ENCODE data around the gene DENND5B. TPM values are rescaled to one million over a fixed set of nuclear protein-coding genes. Genes with fewer than 3 reads are reported as not detected.

Gene DENND5B
- total and polyA plus RNA-seq, 2 of the 4 experiments (the other 2 are of a cell fraction), result 5.5 to 13.4 TPM

DNA sequence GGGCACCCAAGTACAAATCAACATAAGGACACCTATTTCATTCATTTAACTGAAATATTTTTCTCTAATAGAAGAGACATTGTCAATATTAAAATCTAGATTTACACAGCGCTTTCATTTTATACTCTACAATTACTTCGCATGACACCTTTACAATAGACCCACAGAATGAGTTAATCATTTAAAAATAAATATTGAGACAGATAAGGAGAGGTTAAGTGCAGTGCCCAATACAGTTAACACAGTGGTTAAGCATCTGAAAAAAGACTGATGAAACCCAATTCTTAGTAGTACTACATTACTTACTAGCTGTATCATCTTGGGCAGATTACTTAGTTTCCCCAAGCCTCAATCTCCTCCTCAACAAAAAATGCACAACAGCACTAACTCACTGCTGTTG lies 116.2 kb downstream of the DENND5B start:
- H3K23ac ChIP-seq (ENCODE audit: low read depth, low read length), result no peak overlapping the region
- H2BK15ac ChIP-seq (ENCODE audit: low read depth, low read length), result no peak overlapping the region
- no peak overlapping the region for H4K8ac ChIP-seq (ENCODE audit: low read depth in 2 of 2, low read length in 2 of 2)
- no peaks in the 10 kb centered on the region for H3K9me3 ChIP-seq (ENCODE audit: control insufficient read depth, insufficient read depth, low read length)
- no peak overlapping the region for H4K5ac ChIP-seq (ENCODE audit: low read depth, low read length)
- dilution Hi-C loops (cut with HindIII; ENCODE audit: low sequenced_read_pairs, unreplicated experiment), result no loop called here
- no peak overlapping the region for H2BK20ac ChIP-seq (ENCODE audit: low read depth, low read length)
- POLR2A ChIA-PET (ENCODE audit: unreplicated experiment), result no interaction called here
- TF ChIP-seq CEBPB (IDR thresholded peaks at IDR 0.05; ENCODE audit: low read depth, low read length) (no peak), RCOR1 (IDR thresholded peaks at IDR 0.05; ENCODE audit: insufficient replicate concordance, low read length) (no peak), USF2 (IDR thresholded peaks at IDR 0.05; ENCODE audit: low read depth, low read length) (no peak), BHLHE40 (IDR thresholded peaks at IDR 0.05; ENCODE audit: low read depth, low read length) (no peak), SMC3 (IDR thresholded peaks at IDR 0.05; ENCODE audit: low read depth, low read length) (no peak), FOS (IDR thresholded peaks at IDR 0.05; ENCODE audit: low read depth, low read length) (no peak), POLR2A (IDR thresholded peaks at IDR 0.05; ENCODE audit: low read depth, low read length) (no peak), CHD1 (IDR thresholded peaks at IDR 0.05; ENCODE audit: low read depth, low read length) (no peak), RFX5 (IDR thresholded peaks at IDR 0.05; ENCODE audit: low read depth, low read length) (no peak), MXI1 (IDR thresholded peaks at IDR 0.05; ENCODE audit: borderline replicate concordance, low read depth, low read length) (no peak), MAFK (IDR thresholded peaks at IDR 0.05; ENCODE audit: low read depth, low read length) (no peak), NFE2L2 (IDR thresholded peaks at IDR 0.05; ENCODE audit: low read depth, low read length) (no peak), RAD21 (IDR thresholded peaks at IDR 0.05; ENCODE audit: low read length) (no peak), MAZ (IDR thresholded peaks at IDR 0.05; ENCODE audit: borderline replicate concordance, low read depth, low read length) (no peak)
- TF ChIP-seq, protein P1, sequence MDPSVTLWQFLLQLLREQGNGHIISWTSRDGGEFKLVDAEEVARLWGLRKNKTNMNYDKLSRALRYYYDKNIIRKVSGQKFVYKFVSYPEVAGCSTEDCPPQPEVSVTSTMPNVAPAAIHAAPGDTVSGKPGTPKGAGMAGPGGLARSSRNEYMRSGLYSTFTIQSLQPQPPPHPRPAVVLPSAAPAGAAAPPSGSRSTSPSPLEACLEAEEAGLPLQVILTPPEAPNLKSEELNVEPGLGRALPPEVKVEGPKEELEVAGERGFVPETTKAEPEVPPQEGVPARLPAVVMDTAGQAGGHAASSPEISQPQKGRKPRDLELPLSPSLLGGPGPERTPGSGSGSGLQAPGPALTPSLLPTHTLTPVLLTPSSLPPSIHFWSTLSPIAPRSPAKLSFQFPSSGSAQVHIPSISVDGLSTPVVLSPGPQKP (IDR thresholded peaks at IDR 0.05; ENCODE audit: borderline replicate concordance, low read depth, low read length), result no peak
- TF ChIP-seq, protein P2, sequence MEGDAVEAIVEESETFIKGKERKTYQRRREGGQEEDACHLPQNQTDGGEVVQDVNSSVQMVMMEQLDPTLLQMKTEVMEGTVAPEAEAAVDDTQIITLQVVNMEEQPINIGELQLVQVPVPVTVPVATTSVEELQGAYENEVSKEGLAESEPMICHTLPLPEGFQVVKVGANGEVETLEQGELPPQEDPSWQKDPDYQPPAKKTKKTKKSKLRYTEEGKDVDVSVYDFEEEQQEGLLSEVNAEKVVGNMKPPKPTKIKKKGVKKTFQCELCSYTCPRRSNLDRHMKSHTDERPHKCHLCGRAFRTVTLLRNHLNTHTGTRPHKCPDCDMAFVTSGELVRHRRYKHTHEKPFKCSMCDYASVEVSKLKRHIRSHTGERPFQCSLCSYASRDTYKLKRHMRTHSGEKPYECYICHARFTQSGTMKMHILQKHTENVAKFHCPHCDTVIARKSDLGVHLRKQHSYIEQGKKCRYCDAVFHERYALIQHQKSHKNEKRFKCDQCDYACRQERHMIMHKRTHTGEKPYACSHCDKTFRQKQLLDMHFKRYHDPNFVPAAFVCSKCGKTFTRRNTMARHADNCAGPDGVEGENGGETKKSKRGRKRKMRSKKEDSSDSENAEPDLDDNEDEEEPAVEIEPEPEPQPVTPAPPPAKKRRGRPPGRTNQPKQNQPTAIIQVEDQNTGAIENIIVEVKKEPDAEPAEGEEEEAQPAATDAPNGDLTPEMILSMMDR (conservative IDR thresholded peaks at IDR 0.05; ENCODE audit: low read depth, low read length), result no peak
- no peak overlapping the region for H3K4me3 ChIP-seq (ENCODE audit: insufficient read depth, low read depth, low read length)
- DNase-seq (peak; percentile 6), ATAC-seq (ENCODE audit: low read depth) (no peak; the same call in 1 of the 2 replicates)
- H4K91ac ChIP-seq (ENCODE audit: insufficient read depth, low read depth, low read length), result no peak overlapping the region
- no TSS peak for BruUV-seq (replicated peaks)
- intact Hi-C loops (cut with micrococcal nuclease), result no loop called here
- peaks cover 5 to 9% of the 10 kb centered on the region in 2 experiments; a peak in 1 of 4 replicates for H3K79me1 ChIP-seq (ENCODE audit: low read depth in 1 of 2, low read length in 2 of 2)
- no peak overlapping the region for H3K14ac ChIP-seq (replicated peaks; ENCODE audit: low read depth, low read length)
- H3K27ac ChIP-seq (ENCODE audit: insufficient read depth, low read length), result no peak overlapping the region
- H3K4ac ChIP-seq (ENCODE audit: low read depth, low read length), result no peak overlapping the region
- no peaks in the 10 kb centered on the region for H4K20me1 ChIP-seq (ENCODE audit: insufficient read depth, low read length)
- H3K4me1 ChIP-seq (ENCODE audit: control insufficient read depth, insufficient read depth, low read length), result no peaks in the 10 kb centered on the region
- CTCF ChIA-PET, result interaction anchor here (0.9 kb wide), 1 partner anchor 179 kb away, joined by 3 read pairs; no protein-coding TSS in a partner anchor
- no peaks in the 10 kb centered on the region for H3K27me3 ChIP-seq (ENCODE audit: control insufficient read depth, insufficient read depth, low read length)
- no peak overlapping the region for H2BK5ac ChIP-seq (ENCODE audit: low read depth, low read length, poor library complexity, severe bottlenecking)
- no peak overlapping the region for H3K4me2 ChIP-seq (ENCODE audit: low read depth, low read length)
- WGBS, 2 experiments (ENCODE audit: extremely low coverage in 2 of 2, insufficient read length in 1 of 2), result no CpG with 5 or more reads among the region's 2 CpGs
- no peak overlapping the region for H2AK5ac ChIP-seq (ENCODE audit: low read depth, low read length)
- no peak overlapping the region for H3K56ac ChIP-seq (ENCODE audit: extremely low read depth, insufficient read depth, low read length)
- no peak overlapping the region for H2AK9ac ChIP-seq (replicated peaks; ENCODE audit: low read depth, low read length, poor library complexity)
- H3K36me3 ChIP-seq (ENCODE audit: control insufficient read depth, insufficient read depth, low read length), result peaks cover 7% of the 10 kb centered on the region; the same call in 1 of the 2 replicates
- H3K18ac ChIP-seq (ENCODE audit: low read depth, low read length), result no peak overlapping the region
- H2BK120ac ChIP-seq (ENCODE audit: low read depth, low read length), result no peak overlapping the region
- H3K9me1 ChIP-seq (ENCODE audit: insufficient read depth, low read length), result peaks cover 4% of the 10 kb centered on the region
- no peak overlapping the region for H3K9ac ChIP-seq (ENCODE audit: low read depth, low read length)
- H2AFZ ChIP-seq (replicated peaks; ENCODE audit: low read length, poor library complexity), result no peak overlapping the region
- in situ Hi-C loops (cut with MboI; ENCODE audit: low sequenced_read_pairs), result no loop called here

All from IMR-90 (cell line).